KOPT-K1 (cell line): ENCODE measurements around the gene KIAA0408.

Experiments
- H3K27ac ChIP-seq: fragments of 200-600 bp; sonication (generic); 2 replicates; pipeline ENCODE4 v1.5.1; 2016; ENCODE audit warnings: antibody characterized with exemption, mild to moderate bottlenecking, low read depth, low read length; ENCODE audit not compliant: poor library complexity, severe bottlenecking
- H3K36me3 ChIP-seq: fragments of 200-600 bp; sonication (generic); 2 replicates; pipeline ENCODE4 v1.5.1; 2017; ENCODE audit warnings: antibody characterized with exemption, mild to moderate bottlenecking, low read length, moderate library complexity; ENCODE audit not compliant: insufficient read depth
- H3K9me3 ChIP-seq: fragments of 200-600 bp; sonication (generic); 2 replicates; pipeline ENCODE4 v1.5.1; 2017; ENCODE audit warnings: antibody characterized with exemption, low read length, mild to moderate bottlenecking; ENCODE audit not compliant: insufficient read depth, poor library complexity, severe bottlenecking

Gene KIAA0408

GRCh38 chr6:127459231-127459641 is at the start of gene KIAA0408:
TSS of gene KIAA0408 (minus strand) at chr6:127459389. CDS start at chr6:127453981, 5,408 bp downstream.
- H3K27ac ChIP-seq = no peak within 1 kb of the TSS

GRCh38 chr6:127506894-127507293 is 47.7 kb upstream of the KIAA0408 start:
- peaks cover 42% of the 10 kb centered on the region for H3K36me3 ChIP-seq
- no peak overlapping the region for H3K27ac ChIP-seq
- no peaks in the 10 kb centered on the region for H3K9me3 ChIP-seq

More at GRCh38 chr6:127459231-127459641, at the start of gene KIAA0408:
- no peaks in the 10 kb centered on the region for H3K9me3 ChIP-seq
- H3K36me3 ChIP-seq = no peaks in the 10 kb centered on the region

- Histone ChIP-seq H3K27ac (no peak overlapping the region), H3K9me3 (no peaks in the 10 kb centered on the region), H3K36me3 (peaks cover 9% of the 10 kb centered on the region)
Measured at GRCh38 chr6:127503022-127503421, 43.8 kb upstream of the KIAA0408 start.

GRCh38 chr6:127497410-127497809 is 38.2 kb upstream of the KIAA0408 start:
- Histone ChIP-seq H3K9me3 (no peaks in the 10 kb centered on the region), H3K36me3 (0 out of 2 replicates have a peak, but pooled peaks cover 5% of the 10 kb centered on the region), H3K27ac (no peak overlapping the region)

GRCh38 chr6:127496471-127496870 is 37.3 kb upstream of the KIAA0408 start:
- Histone ChIP-seq H3K27ac (no peak overlapping the region), H3K9me3 (no peaks in the 10 kb centered on the region), H3K36me3 (0 out of 2 replicates have a peak, but pooled peaks cover 5% of the 10 kb centered on the region)

- peaks cover 19% of the 10 kb centered on the region for H3K36me3 ChIP-seq
- H3K9me3 ChIP-seq = peaks cover 11% of the 10 kb centered on the region
- peak overlapping the region; percentile 60 for H3K27ac ChIP-seq
Measured at GRCh38 chr6:127494240-127494767, 35.1 kb upstream of the KIAA0408 start.

- Histone ChIP-seq H3K36me3 (peaks cover 14% of the 10 kb centered on the region), H3K9me3 (peaks cover 11% of the 10 kb centered on the region), H3K27ac (no peak overlapping the region)
Measured at GRCh38 chr6:127489248-127489647, 30.1 kb upstream of the KIAA0408 start.

GRCh38 chr6:127486934-127487333 is 27.7 kb upstream of the KIAA0408 start:
- Histone ChIP-seq H3K27ac (no peak overlapping the region), H3K36me3 (peaks cover 25% of the 10 kb centered on the region), H3K9me3 (peaks cover 11% of the 10 kb centered on the region)

GRCh38 chr6:127484212-127484863 is 25.1 kb upstream of the KIAA0408 start:
- Histone ChIP-seq H3K9me3 (no peaks in the 10 kb centered on the region), H3K27ac (peak overlapping the region; percentile 76), H3K36me3 (peaks cover 30% of the 10 kb centered on the region)

GRCh38 chr6:127483399-127484055 is 24.3 kb upstream of the KIAA0408 start:
- Histone ChIP-seq H3K36me3 (peaks cover 35% of the 10 kb centered on the region), H3K9me3 (no peaks in the 10 kb centered on the region), H3K27ac (peak overlapping the region; percentile 76)

GRCh38 chr6:127482325-127482724 is 23.1 kb upstream of the KIAA0408 start:
- Histone ChIP-seq H3K36me3 (peaks cover 45% of the 10 kb centered on the region), H3K27ac (no peak overlapping the region), H3K9me3 (no peaks in the 10 kb centered on the region)

- no peak overlapping the region for H3K27ac ChIP-seq
- H3K36me3 ChIP-seq = peaks cover 47% of the 10 kb centered on the region
Measured at GRCh38 chr6:127481628-127482027, 22.4 kb upstream of the KIAA0408 start.

GRCh38 chr6:127481111-127481510 is 21.9 kb upstream of the KIAA0408 start:
- no peak overlapping the region for H3K27ac ChIP-seq
- peaks cover 52% of the 10 kb centered on the region for H3K36me3 ChIP-seq
- no peaks in the 10 kb centered on the region for H3K9me3 ChIP-seq

More at GRCh38 chr6:127481628-127482027, 22.4 kb upstream of the KIAA0408 start:
- H3K9me3 ChIP-seq = no peaks in the 10 kb centered on the region

GRCh38 chr6:127477658-127478057 is 18.5 kb upstream of the KIAA0408 start:
- H3K27ac ChIP-seq = no peak overlapping the region
- peaks cover 81% of the 10 kb centered on the region for H3K36me3 ChIP-seq
- no peaks in the 10 kb centered on the region for H3K9me3 ChIP-seq

GRCh38 chr6:127475823-127476176 is 16.6 kb upstream of the KIAA0408 start:
- Histone ChIP-seq H3K27ac (no peak overlapping the region), H3K9me3 (no peaks in the 10 kb centered on the region), H3K36me3 (peaks cover 79% of the 10 kb centered on the region)
